OCI-LY7 (cell line): Measurements from ENCODE around the gene GABRB3. TPM values are rescaled to one million over a fixed set of nuclear protein-coding genes. Genes with fewer than 3 reads are reported as not detected.

Experiments used
- BruUV-seq: library from RNA; stranded (reverse); fragments of 400-500 nt; replicated peaks from 2 replicates; lab custom pipeline; 2021; lab: Mats Ljungman, UMichigan
- CTCF ChIA-PET: fragments of 300-600 bp; sonication (Branson Sonifier 250); formaldehyde crosslinking; loops from one replicate; lab custom pipeline; 2022; ENCODE audit warnings: antibody characterized with exemption; ENCODE audit not compliant: unreplicated experiment; lab: Charles Lee
- POLR2A ChIA-PET: fragments of 300-600 bp; sonication (Branson Sonifier 250); formaldehyde crosslinking; loops from one replicate; lab custom pipeline; 2022; ENCODE audit warnings: antibody characterized with exemption; lab: Charles Lee
- DNase-seq: peaks from one replicate; pipeline ENCODE4 v3.0.0-alpha.2; 2015; ENCODE audit warnings: low spot score
- H2AFZ ChIP-seq: fragments of 200-600 bp; sonication (generic), shearing (Covaris generic); 2 replicates; pipeline ENCODE4 v1.6.1; 2014; ENCODE audit warnings: mild to moderate bottlenecking, antibody characterized with exemption, low read length, moderate library complexity
- H3K27ac ChIP-seq: fragments of 200-600 bp; sonication (generic); 2 replicates; pipeline ENCODE4 v1.5.1; 2014; ENCODE audit warnings: mixed run types, low read depth, mild to moderate bottlenecking, moderate library complexity, low read length, inconsistent platforms; ENCODE audit not compliant: poor library complexity, severe bottlenecking
- H3K36me3 ChIP-seq: fragments of 200-600 bp; sonication (generic); 2 replicates; pipeline ENCODE4 v1.6.1; 2014; ENCODE audit warnings: mild to moderate bottlenecking, antibody characterized with exemption, low read length, moderate library complexity, mixed read lengths; ENCODE audit not compliant: insufficient read depth
- H3K4me1 ChIP-seq: fragments of 200-600 bp; sonication (generic); 2 replicates; pipeline ENCODE4 v1.5.1; 2014; ENCODE audit warnings: mild to moderate bottlenecking, low read length; ENCODE audit not compliant: insufficient read depth, poor library complexity, severe bottlenecking
- H3K4me2 ChIP-seq: fragments of 200-600 bp; sonication (generic); 2 replicates; pipeline ENCODE4 v1.6.1; 2014; ENCODE audit warnings: mild to moderate bottlenecking, low read length
- H3K4me3 ChIP-seq: fragments of 200-600 bp; sonication (generic); 2 replicates; pipeline ENCODE4 v1.5.1; 2014; ENCODE audit warnings: mild to moderate bottlenecking, low read depth, low read length; ENCODE audit not compliant: poor library complexity, severe bottlenecking
- H3K79me2 ChIP-seq: fragments of 200-600 bp; sonication (generic); 2 replicates; pipeline ENCODE4 v1.6.1; 2016; ENCODE audit warnings: low read depth, mild to moderate bottlenecking, low read length, moderate library complexity, mixed read lengths; ENCODE audit not compliant: insufficient read depth
- H3K9me2 ChIP-seq: fragments of 200-600 bp; sonication (generic); 2 replicates; pipeline ENCODE4 v1.6.1; 2016; ENCODE audit warnings: mild to moderate bottlenecking, low read length, mixed read lengths; ENCODE audit not compliant: insufficient read depth
- H3K9me3 ChIP-seq: fragments of 200-600 bp; sonication (generic); 2 replicates; pipeline ENCODE4 v1.6.1; 2014; ENCODE audit warnings: mild to moderate bottlenecking, mixed run types, low read length, mixed read lengths
- H4K20me1 ChIP-seq: fragments of 200-600 bp; sonication (generic); 2 replicates; pipeline ENCODE4 v1.6.1; 2014; ENCODE audit warnings: mild to moderate bottlenecking, antibody characterized with exemption, low read length, moderate library complexity, mixed read lengths; ENCODE audit not compliant: insufficient read depth
- EZH2phosphoT487 ChIP-seq: fragments of 200-600 bp; sonication (generic); IDR thresholded peaks from 2 replicates; pipeline ENCODE4 v1.6.1; 2018; ENCODE audit warnings: low read depth, borderline replicate concordance, mild to moderate bottlenecking, mixed run types, antibody characterized with exemption, low read length, moderate library complexity, mixed read lengths
- intact Hi-C: fragments of 100-400 bp; cut with micrococcal nuclease; formaldehyde crosslinking; loops from one replicate; pipeline ENCODE4 v1.10.0; 2022; ENCODE audit not compliant: unreplicated experiment
- total RNA-seq, 2 experiments: library from RNA; depleted of rRNA in 1 of 2; stranded (reverse); fragments of >200 nt in 1 of 2; shearing (Covaris generic) in 1 of 2; gene quantifications; 2 replicates each; pipeline ENCODE4 v1.2.3, GENCODE V29; 2014 to 2022
- TF ChIP-seq, protein P1 (sequence below): fragments of 200-600 bp; sonication (generic); conservative IDR thresholded peaks from 2 replicates; pipeline ENCODE4 v1.5.1; 2014; ENCODE audit warnings: mild to moderate bottlenecking, antibody characterized with exemption, low read length, moderate library complexity, mixed read lengths

Gene GABRB3
- total RNA-seq, 2 experiments from 2014 or later = 2.8 to 6.5 TPM

DNA sequence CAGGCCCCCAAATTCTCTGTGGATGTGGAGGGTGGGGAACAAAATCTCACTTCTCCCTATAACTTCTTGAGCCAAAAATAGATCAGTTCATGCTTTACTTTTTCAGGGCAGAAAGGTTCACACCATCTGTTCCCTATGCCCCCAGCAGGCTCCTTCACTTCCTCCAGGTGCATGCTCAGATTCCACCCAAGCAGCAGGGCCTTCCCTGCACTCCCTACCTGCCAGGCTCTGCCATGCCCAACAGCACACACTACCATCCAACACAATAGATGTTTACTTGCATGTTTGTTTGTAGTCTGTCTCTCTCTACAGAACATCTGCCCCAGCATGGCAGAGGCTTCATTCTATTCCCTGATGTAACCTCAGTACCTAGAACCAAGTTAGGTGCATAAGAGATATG is 43.3 kb downstream of the GABRB3 start:
- CTCF ChIA-PET = no interaction called here
- H3K9me3 ChIP-seq = no peaks in the 10 kb centered on the region
- no peak overlapping the region for H2AFZ ChIP-seq
- H4K20me1 ChIP-seq = no peaks in the 10 kb centered on the region
- no peaks in the 10 kb centered on the region for H3K4me1 ChIP-seq
- POLR2A ChIA-PET = no interaction called here
- intact Hi-C loops = no loop called here
- no peak for TF ChIP-seq EZH2phosphoT487
- TF ChIP-seq, protein P1, sequence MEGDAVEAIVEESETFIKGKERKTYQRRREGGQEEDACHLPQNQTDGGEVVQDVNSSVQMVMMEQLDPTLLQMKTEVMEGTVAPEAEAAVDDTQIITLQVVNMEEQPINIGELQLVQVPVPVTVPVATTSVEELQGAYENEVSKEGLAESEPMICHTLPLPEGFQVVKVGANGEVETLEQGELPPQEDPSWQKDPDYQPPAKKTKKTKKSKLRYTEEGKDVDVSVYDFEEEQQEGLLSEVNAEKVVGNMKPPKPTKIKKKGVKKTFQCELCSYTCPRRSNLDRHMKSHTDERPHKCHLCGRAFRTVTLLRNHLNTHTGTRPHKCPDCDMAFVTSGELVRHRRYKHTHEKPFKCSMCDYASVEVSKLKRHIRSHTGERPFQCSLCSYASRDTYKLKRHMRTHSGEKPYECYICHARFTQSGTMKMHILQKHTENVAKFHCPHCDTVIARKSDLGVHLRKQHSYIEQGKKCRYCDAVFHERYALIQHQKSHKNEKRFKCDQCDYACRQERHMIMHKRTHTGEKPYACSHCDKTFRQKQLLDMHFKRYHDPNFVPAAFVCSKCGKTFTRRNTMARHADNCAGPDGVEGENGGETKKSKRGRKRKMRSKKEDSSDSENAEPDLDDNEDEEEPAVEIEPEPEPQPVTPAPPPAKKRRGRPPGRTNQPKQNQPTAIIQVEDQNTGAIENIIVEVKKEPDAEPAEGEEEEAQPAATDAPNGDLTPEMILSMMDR = no peak
- no TSS peak for BruUV-seq
- no peak overlapping the region for H3K4me2 ChIP-seq
- H3K27ac ChIP-seq = no peak overlapping the region
- H3K36me3 ChIP-seq = no peaks in the 10 kb centered on the region
- H3K9me2 ChIP-seq = no peaks in the 10 kb centered on the region
- no peak overlapping the region for H3K4me3 ChIP-seq
- H3K79me2 ChIP-seq = no peaks in the 10 kb centered on the region
- DNase-seq = no peak

DNA sequence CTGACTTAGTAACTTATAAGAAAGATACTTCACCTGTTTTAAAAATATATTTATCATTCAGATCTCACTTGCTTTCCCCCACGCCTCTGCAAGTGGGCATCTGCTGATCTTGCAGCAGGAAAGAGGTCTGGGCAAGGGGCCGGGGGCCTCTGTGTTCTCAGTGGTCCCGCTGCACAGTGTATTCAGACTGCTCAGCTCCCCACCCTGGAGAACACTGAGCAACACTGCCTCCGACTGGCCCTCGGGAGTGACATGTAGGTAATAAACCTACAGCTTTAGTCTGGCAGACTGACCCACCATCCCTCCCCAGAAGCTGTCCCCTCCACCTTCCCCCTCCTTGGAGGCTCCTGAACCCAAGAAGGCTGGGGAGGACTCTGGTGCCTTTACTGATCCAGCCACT is 43.8 kb downstream of the GABRB3 start:
- no peaks in the 10 kb centered on the region for H3K36me3 ChIP-seq
- no peak overlapping the region for H3K4me2 ChIP-seq
- H3K4me1 ChIP-seq = no peaks in the 10 kb centered on the region
- CTCF ChIA-PET = no interaction called here
- TF ChIP-seq, protein P1 = no peak
- no peak for TF ChIP-seq EZH2phosphoT487
- H3K79me2 ChIP-seq = no peaks in the 10 kb centered on the region
- intact Hi-C loops = no loop called here
- POLR2A ChIA-PET = interaction anchor here (0.6 kb wide), 1 partner anchor 39 kb away, joined by 3 read pairs; no protein-coding TSS in a partner anchor
- no peak for DNase-seq
- BruUV-seq = no TSS peak
- no peaks in the 10 kb centered on the region for H3K9me2 ChIP-seq
- no peaks in the 10 kb centered on the region for H3K9me3 ChIP-seq
- H3K4me3 ChIP-seq = no peak overlapping the region
- no peak overlapping the region for H2AFZ ChIP-seq
- no peak overlapping the region for H3K27ac ChIP-seq
- H4K20me1 ChIP-seq = no peaks in the 10 kb centered on the region

DNA sequence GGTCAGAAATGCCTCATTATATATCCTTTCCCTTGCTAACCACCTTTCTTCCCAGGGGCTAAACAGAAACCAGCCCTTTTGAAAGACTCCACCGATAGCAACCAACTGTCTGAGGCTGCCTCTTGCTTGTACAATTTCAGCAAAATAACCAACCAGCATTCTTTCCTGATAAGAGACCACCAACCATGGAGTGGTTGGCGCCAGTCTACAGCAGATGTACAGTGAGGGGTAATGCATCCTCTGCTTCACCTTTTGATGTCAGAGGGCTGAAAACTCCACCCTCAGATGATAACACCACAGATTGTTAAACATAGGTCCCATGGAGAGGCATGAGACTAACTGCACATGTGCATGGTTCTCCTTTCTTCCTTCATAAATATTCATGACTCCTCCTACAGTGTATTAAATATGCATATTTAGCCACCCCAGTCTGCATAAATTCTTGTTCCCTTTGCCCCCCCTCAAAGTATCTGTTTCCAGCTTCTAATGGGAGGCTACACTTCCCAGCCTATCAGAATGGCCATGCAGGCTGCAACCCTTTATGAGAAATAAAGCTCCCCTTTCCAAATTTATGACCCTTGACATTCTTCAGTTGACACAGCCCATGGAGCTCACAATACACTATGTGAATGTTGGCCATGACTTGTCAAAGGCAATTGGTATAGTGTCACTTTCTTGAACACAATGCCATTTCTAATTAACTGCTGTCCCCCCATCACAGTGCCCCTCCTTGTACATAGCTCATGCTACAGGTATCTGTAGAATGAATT is 48.3 kb downstream of the GABRB3 start:
- TF ChIP-seq, protein P1 = no peak
- TF ChIP-seq EZH2phosphoT487 = no peak
- BruUV-seq = no TSS peak
- no peak overlapping the region for H3K4me2 ChIP-seq
- no peaks in the 10 kb centered on the region for H3K36me3 ChIP-seq
- no peaks in the 10 kb centered on the region for H3K9me3 ChIP-seq
- ChIA-PET POLR2A (interaction anchor here (0.6 kb wide), 1 partner anchor 21 kb away, joined by 3 read pairs; no protein-coding TSS in a partner anchor), CTCF (no interaction called here)
- no peak for DNase-seq
- intact Hi-C loops = no loop called here
- no peaks in the 10 kb centered on the region for H3K79me2 ChIP-seq
- H2AFZ ChIP-seq = no peak overlapping the region
- no peaks in the 10 kb centered on the region for H4K20me1 ChIP-seq
- no peaks in the 10 kb centered on the region for H3K9me2 ChIP-seq
- H3K4me1 ChIP-seq = no peaks in the 10 kb centered on the region
- H3K27ac ChIP-seq = no peak overlapping the region
- H3K4me3 ChIP-seq = no peak overlapping the region
